GM12878 (cell line): ENCODE measurements around the gene GDF15. TPM values are rescaled to one million over a fixed set of nuclear protein-coding genes. Genes with fewer than 3 reads are reported as not detected.

Source experiments
- ATAC-seq: fragments of 200-7000 bp; cut with Tn5 transposase; 3 replicates; pipeline ENCODE4 v1.9.1; 2020; ENCODE audit warnings: mild to moderate bottlenecking, moderate library complexity
- BruUV-seq: library from RNA; stranded (reverse); fragments of 400-500 nt; replicated peaks from 2 replicates; lab custom pipeline; 2021; lab: Mats Ljungman, UMichigan
- CTCF ChIA-PET: fragments of 300-600 bp; sonication (Branson Sonifier 250); formaldehyde crosslinking; extraction: SDS; loops from one replicate; lab custom pipeline; 2021; ENCODE audit warnings: inconsistent platforms; lab: Yijun Ruan, JAX
- POLR2A ChIA-PET: fragments of 350-600 bp; formaldehyde crosslinking; extraction: SDS; loops from one replicate; lab custom pipeline; 2021; ENCODE audit warnings: inconsistent platforms; lab: Charles Lee
- RAD21 ChIA-PET: fragments of 300-600 bp; sonication (Branson Sonifier 250); formaldehyde crosslinking; loops from one replicate; lab custom pipeline; 2023; ENCODE audit warnings: antibody characterized with exemption; ENCODE audit not compliant: unreplicated experiment; lab: Charles Lee
- SMC1A ChIA-PET: fragments of 300-600 bp; sonication (Branson Sonifier 250); formaldehyde crosslinking; loops from one replicate; lab custom pipeline; 2023; ENCODE audit not compliant: unreplicated experiment, uncharacterized antibody; lab: Charles Lee
- DNase-seq: peaks from one replicate; pipeline ENCODE4 v3.0.0-alpha.2; 2011; ENCODE audit warnings: low read depth, low spot score
- FAIRE-seq: peaks from 3 replicates; lab custom pipeline; 2011; peaks lifted over from hg19 to GRCh38; lab: Jason Lieb, UNC
- H2AFZ ChIP-seq: 2 replicates; pipeline ENCODE4 v1.6.0; 2011; ENCODE audit warnings: low read depth, low read length, control low read depth; ENCODE audit not compliant: control insufficient read depth
- H3K27ac ChIP-seq: 2 replicates; pipeline ENCODE4 v1.5.1; 2011; ENCODE audit warnings: control low read depth; ENCODE audit not compliant: control insufficient read depth, insufficient read depth
- H3K27me3 ChIP-seq, 2 experiments: replicated peaks in 1 of 2; 2 replicates each; pipeline versions ENCODE4 v1.6.0 to v1.6.1; 2011; ENCODE audit warnings: low read length in 1 of 2; ENCODE audit not compliant: control insufficient read depth in 2 of 2, insufficient read depth in 2 of 2
- H3K36me3 ChIP-seq, 2 experiments: 2 replicates each; pipeline ENCODE4 v1.5.1; 2011; ENCODE audit warnings: low read length in 1 of 2; ENCODE audit not compliant: control insufficient read depth in 2 of 2, insufficient read depth in 2 of 2
- H3K4me1 ChIP-seq: 2 replicates; pipeline ENCODE4 v1.6.1; 2011; ENCODE audit warnings: mild to moderate bottlenecking, low read length, moderate library complexity, mixed read lengths; ENCODE audit not compliant: control insufficient read depth, insufficient read depth
- H3K4me2 ChIP-seq: 2 replicates; pipeline ENCODE4 v1.6.0; 2011; ENCODE audit warnings: control low read depth; ENCODE audit not compliant: control insufficient read depth, insufficient read depth
- H3K4me3 ChIP-seq: fragments of 200-600 bp; sonication (generic); 2 replicates; pipeline ENCODE4 v1.5.1; 2016
- H3K79me2 ChIP-seq: 2 replicates; pipeline ENCODE4 v1.6.0; 2011; ENCODE audit warnings: low read length; ENCODE audit not compliant: control insufficient read depth, insufficient read depth
- H3K9ac ChIP-seq: 2 replicates; pipeline ENCODE4 v1.8.0; 2011; ENCODE audit warnings: low read length, control low read depth, mixed read lengths; ENCODE audit not compliant: control insufficient read depth, insufficient read depth
- H3K9me3 ChIP-seq: replicated peaks from 3 replicates; pipeline ENCODE4 v1.5.1; 2011; ENCODE audit warnings: mild to moderate bottlenecking, low read length; ENCODE audit not compliant: control insufficient read depth, insufficient read depth
- H4K20me1 ChIP-seq: 2 replicates; pipeline ENCODE4 v1.6.0; 2011; ENCODE audit not compliant: control insufficient read depth, insufficient read depth
- ATF2 ChIP-seq: IDR thresholded peaks from 2 replicates; pipeline ENCODE4 v1.6.1; 2012; ENCODE audit warnings: low read length, inconsistent platforms
- CHD2 ChIP-seq: IDR thresholded peaks from 2 replicates; pipeline ENCODE4 v1.6.1; 2011; ENCODE audit warnings: low read depth, low read length, improper control_type of control experiment, borderline replicate concordance
- E2F4 ChIP-seq: IDR thresholded peaks from 2 replicates; pipeline ENCODE4 v1.6.1; 2012; ENCODE audit warnings: low read depth, low read length, improper control_type of control experiment
- EGR1 ChIP-seq, 2 experiments: IDR thresholded peaks; 1 replicate in 1 of 2; 2 replicates in 1 of 2; pipeline ENCODE4 v1.6.1; 2011 to 2012; ENCODE audit warnings: low read depth in 2 of 2, low read length in 2 of 2, borderline replicate concordance in 1 of 2, mild to moderate bottlenecking in 1 of 2, moderate library complexity in 1 of 2
- GATAD2B ChIP-seq: fragments of 450-650 bp; conservative IDR thresholded peaks from 2 replicates; pipeline ENCODE4 v1.6.1; 2017; ENCODE audit warnings: low read depth, mild to moderate bottlenecking, moderate library complexity
- IKZF2 ChIP-seq, 2 experiments: fragments of 450-650 bp; IDR thresholded peaks; 2 replicates each; pipeline ENCODE4 v1.6.1; 2017; ENCODE audit warnings: mild to moderate bottlenecking in 2 of 2, moderate library complexity in 2 of 2
- JUNB ChIP-seq: IDR thresholded peaks from 2 replicates; pipeline ENCODE4 v1.6.1; 2016; ENCODE audit warnings: antibody characterized with exemption, mild to moderate bottlenecking
- KAT2A ChIP-seq: conservative IDR thresholded peaks from 2 replicates; pipeline ENCODE4 v1.6.1; 2011; ENCODE audit warnings: low read depth, low read length; ENCODE audit not compliant: control insufficient read depth
- PAX5 ChIP-seq: IDR thresholded peaks from 2 replicates; pipeline ENCODE4 v1.6.1; 2011; ENCODE audit warnings: low read depth, low read length, borderline replicate concordance
- POLR2A ChIP-seq: IDR thresholded peaks from 2 replicates; pipeline ENCODE4 v1.6.1; 2011; ENCODE audit warnings: low read depth, mild to moderate bottlenecking, low read length
- YBX1 ChIP-seq: fragments of 450-650 bp; IDR thresholded peaks from 2 replicates; pipeline ENCODE4 v1.6.1; 2016; ENCODE audit warnings: antibody characterized with exemption
- ZNF217 ChIP-seq: fragments of 450-650 bp; IDR thresholded peaks from 2 replicates; pipeline ENCODE4 v1.6.1; 2017; ENCODE audit warnings: antibody characterized with exemption, mild to moderate bottlenecking
- ZNF687 ChIP-seq: fragments of 450-650 bp; IDR thresholded peaks from 2 replicates; pipeline ENCODE4 v1.6.1; 2017; ENCODE audit warnings: mild to moderate bottlenecking, moderate library complexity
- WGBS: methylation state at CpG from one replicate; pipeline ENCODE4 v1.1.6; 2016; ENCODE audit warnings: low lambda C conversion rate; ENCODE audit not compliant: insufficient replicate concordance, insufficient coverage; ENCODE audit errors: missing lambda C conversion rate; 5-methylcytosine and 5-hydroxymethylcytosine counted together
- in situ Hi-C: fragments of 300-500 bp; cut with MboI; formaldehyde crosslinking; loops from 9 replicates; pipeline ENCODE4 v1.14.3; 2018; ENCODE audit warnings: mixed read lengths
- intact Hi-C: fragments of 100-400 bp; cut with micrococcal nuclease; formaldehyde crosslinking; loops from one replicate; pipeline ENCODE4 v1.14.2; 2022; ENCODE audit not compliant: unreplicated experiment
- polyA plus RNA-seq, 11 experiments: library from polyadenylated mRNA; depleted of rRNA in 4 of 11; unstranded in 6 of 11; stranded (reverse) in 5 of 11; fragments of >200 nt; fragmentation: Nextera tagmentation in 4 of 11; fragmentation: Illumina TruSeq in 1 of 11; extraction: Ambion mirVana in 4 of 11; extraction: Trizol in 1 of 11; gene quantifications; 1 replicate in 1 of 11; 2 replicates in 10 of 11; pipeline versions ENCODE4 v1.2.1 to v1.2.3, GENCODE V29; 2011 to 2016; ENCODE audit warnings: inconsistent platforms in 2 of 11, missing spikeins in 2 of 11, low read depth in 1 of 11
- total RNA-seq, 4 experiments: library from RNA; depleted of rRNA in 3 of 4; stranded (reverse); fragments of >200 nt in 3 of 4; fragmentation: Illumina TruSeq in 1 of 4; extraction: Trizol in 1 of 4; gene quantifications; 2 replicates each; pipeline versions ENCODE4 v1.2.1 to v1.2.3, GENCODE V29; 2013 to 2021

The GDF15 gene
- total and polyA plus RNA-seq, 10 of the 15 experiments (the other 5 are each of a cell fraction or from before 2014, with no cell fraction given): 0.11 to 3.6 (median 1.6) TPM; not detected in 1

GRCh38 chr19:18340190-18340989, 45.6 kb upstream of the GDF15 start, which contains the start of gene PGPEP1:
Gene PGPEP1 (plus strand): TSS chr19:18340598. CDS start chr19:18340682, 84 bp downstream.
- in situ Hi-C loops: loop anchor here (5.0 kb wide), 1 partner anchor 67 kb away; no protein-coding TSS in a partner anchor
- no peak; the same call in 1 of the 2 replicates for TF ChIP-seq ZNF687
- TF ChIP-seq PAX5: 0 out of 2 replicates have a peak, but pooled peaks have one; percentile 16
- peak; percentile 51; the same call in 1 of the 2 replicates for TF ChIP-seq GATAD2B
- peak; percentile 70; the same call in 1 of the 2 replicates for TF ChIP-seq POLR2A
- TF ChIP-seq E2F4: no peak
- TF ChIP-seq JUNB: no peak
- TF ChIP-seq CHD2: 0 out of 2 replicates have a peak, but pooled peaks have one; percentile 54
- no peak for TF ChIP-seq YBX1
- peak in 1 of 2 experiments; percentile 44; a peak in 2 of 4 replicates for TF ChIP-seq IKZF2 (IDR thresholded peaks at IDR 0.05)
- no peak for TF ChIP-seq KAT2A
- peak; percentile 78 to 86; a peak in 2 of 3 replicates for TF ChIP-seq EGR1 (IDR thresholded peaks at IDR 0.05; ENCODE audit: borderline replicate concordance in 1 of 2, low read depth in 2 of 2, low read length in 2 of 2)
- no peak for TF ChIP-seq ATF2
- peak; percentile 99 for TF ChIP-seq ZNF217

More at GRCh38 chr19:18340190-18340989, 45.6 kb upstream of the GDF15 start, which contains the start of gene PGPEP1:
- H3K9me3 ChIP-seq: no peaks in the 10 kb centered on the region
- FAIRE-seq (no peak), ATAC-seq (peak; percentile 86), DNase-seq (no peak)
- POLR2A ChIA-PET: interaction anchor here (1.3 to 6.0 kb wide), 6 partner anchors 12 to 149 kb away, joined by 3 to 46 read pairs (median 4); partner anchors contain the start of gene JUND
- H2AFZ ChIP-seq: peak within 1 kb of the TSS; percentile 89
- intact Hi-C loops: loop anchor here (5.0 kb wide), 1 partner anchor 63 kb away; no protein-coding TSS in a partner anchor
- SMC1A ChIA-PET: interaction anchor here (0.8 to 3.8 kb wide), 8 partner anchors 11 to 79 kb away, joined by 3 to 42 read pairs (median 7); partner anchors contain the start of genes JUND and SSBP4
- H3K4me2 ChIP-seq: peak within 1 kb of the TSS; percentile 99
- H3K36me3 ChIP-seq: peaks cover 0 to 3% of the 10 kb centered on the region in 2 experiments; a peak in 1 of 4 replicates
- H3K27ac ChIP-seq: peak within 1 kb of the TSS; percentile 58
- WGBS: under 1% methylated on average over 41 of the region's 69 CpGs
- H3K4me3 ChIP-seq: peak within 1 kb of the TSS; percentile 79
- H3K4me1 ChIP-seq: peaks cover 14% of the 10 kb centered on the region
- no peaks in the 10 kb centered on the region for H4K20me1 ChIP-seq
- H3K27me3 ChIP-seq: no peaks in the 10 kb centered on the region
- RAD21 ChIA-PET: interaction anchor here (1.0 to 3.1 kb wide), 8 partner anchors 12 to 137 kb away, joined by 3 to 31 read pairs (median 6); partner anchors contain the start of genes JUND and RAB3A
- CTCF ChIA-PET: interaction anchor here (0.7 to 3.3 kb wide), 14 partner anchors 9 to 132 kb away, joined by 3 to 56 read pairs (median 6); partner anchors contain the start of genes JUND and SSBP4
- peak within 1 kb of the TSS; percentile 57 for H3K9ac ChIP-seq
- no TSS peak for BruUV-seq
- H3K79me2 ChIP-seq: peaks cover 11% of the 10 kb centered on the region
